H1 (cell line): ENCODE measurements around the gene TAF1B. TPM values are rescaled to one million over a fixed set of nuclear protein-coding genes. Genes with fewer than 3 reads are reported as not detected.

Experiments used
- BCL11A ChIP-seq, 2 experiments: IDR thresholded peaks; one replicate each; pipeline ENCODE4 v1.6.1; 2011; ENCODE audit warnings: low read depth in 2 of 2, low read length in 2 of 2, mild to moderate bottlenecking in 2 of 2
- CREB1 ChIP-seq: IDR thresholded peaks from 2 replicates; pipeline ENCODE4 v1.6.1; 2012; ENCODE audit warnings: inconsistent platforms
- HDAC2 ChIP-seq, 2 experiments: fragments of 300-600 bp in 1 of 2; sonication (generic) in 1 of 2; IDR thresholded peaks; 2 replicates each; pipeline ENCODE4 v1.6.1; 2011 to 2012; ENCODE audit warnings: low read depth in 2 of 2, low read length in 2 of 2, mild to moderate bottlenecking in 2 of 2, moderate library complexity in 2 of 2, borderline replicate concordance in 1 of 2, inconsistent platforms in 1 of 2
- RFX5 ChIP-seq: IDR thresholded peaks from 2 replicates; pipeline ENCODE4 v1.6.1; 2011; ENCODE audit warnings: low read depth, low read length, improper control_type of control experiment, borderline replicate concordance
- polyA plus RNA-seq, 7 experiments: library from polyadenylated mRNA; depleted of rRNA in 3 of 7; stranded (reverse) in 5 of 7; unstranded in 2 of 7; fragments of >200 nt in 5 of 7; fragments of 200-250 nt in 2 of 7; gene quantifications; 1 replicate in 5 of 7; 2 replicates in 1 of 7; 4 replicates in 1 of 7; pipeline versions ENCODE4 v1.2.1 to v1.2.3, GENCODE V29; 2011 to 2013; ENCODE audit warnings: missing spikeins in 2 of 7, mixed read lengths in 2 of 7
- total RNA-seq: library from RNA; stranded (reverse); fragmentation: NEBNext Ultra II Directional; extraction: Animal tissue kit (Norgen Biotek cat#: 25700); gene quantifications from 2 replicates; pipeline ENCODE4 v1.2.1, GENCODE V29; 2021
- TF ChIP-seq, protein P1 (sequence below): IDR thresholded peaks from 2 replicates; pipeline ENCODE4 v1.6.1; 2012; ENCODE audit warnings: low read length, inconsistent platforms

TAF1B gene
- total and polyA plus RNA-seq, 2 of the 8 experiments (the other 6 are each of a cell fraction or from before 2014, with no cell fraction given): 6.6 to 25.2 TPM

DNA sequence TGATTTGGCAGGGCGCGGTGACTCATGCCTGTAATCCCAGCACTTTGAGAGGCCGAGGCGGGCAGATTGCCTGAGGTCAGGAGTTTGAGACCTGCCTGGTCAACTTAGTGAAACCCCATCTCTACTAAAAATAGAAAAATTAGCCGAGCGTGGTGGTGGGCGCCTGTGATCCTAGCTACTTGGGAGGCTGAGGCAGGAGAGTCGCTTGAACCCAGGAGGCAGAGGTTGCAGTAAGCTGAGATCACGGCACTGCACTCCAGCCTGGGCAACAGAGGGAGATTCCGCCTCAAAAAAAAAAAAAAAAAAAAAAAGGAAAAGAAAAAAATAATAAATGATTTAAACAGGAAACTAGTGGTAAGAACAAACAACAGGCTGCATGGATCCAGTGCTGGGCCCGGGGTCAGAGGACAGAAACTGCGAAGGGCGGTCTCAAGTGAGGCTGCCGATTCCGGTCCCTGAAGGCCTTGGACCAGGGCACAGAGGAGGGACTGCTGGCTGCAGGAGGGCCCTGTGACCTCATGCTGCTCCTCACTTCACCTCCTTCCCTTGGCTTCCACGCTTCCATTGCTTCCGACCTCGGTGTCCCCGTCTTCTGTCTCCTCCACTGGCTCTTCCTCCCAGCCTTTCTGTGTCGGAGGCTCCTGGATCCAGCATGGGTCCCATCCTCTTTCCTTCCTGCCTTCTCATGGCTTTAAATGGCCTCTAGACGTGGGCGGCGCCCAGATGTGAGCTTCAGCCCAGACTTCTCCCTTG is 106.1 kb downstream of the TAF1B start (continued):
- TF ChIP-seq HDAC2 (IDR thresholded peaks at IDR 0.05; ENCODE audit: borderline replicate concordance in 1 of 2, low read depth in 2 of 2, low read length in 2 of 2): no peak
- TF ChIP-seq CREB1: no peak
- TF ChIP-seq BCL11A (IDR thresholded peaks at IDR 0.05; ENCODE audit: low read depth in 2 of 2, low read length in 2 of 2): no peak
- TF ChIP-seq RFX5: no peak
- TF ChIP-seq, protein P1, sequence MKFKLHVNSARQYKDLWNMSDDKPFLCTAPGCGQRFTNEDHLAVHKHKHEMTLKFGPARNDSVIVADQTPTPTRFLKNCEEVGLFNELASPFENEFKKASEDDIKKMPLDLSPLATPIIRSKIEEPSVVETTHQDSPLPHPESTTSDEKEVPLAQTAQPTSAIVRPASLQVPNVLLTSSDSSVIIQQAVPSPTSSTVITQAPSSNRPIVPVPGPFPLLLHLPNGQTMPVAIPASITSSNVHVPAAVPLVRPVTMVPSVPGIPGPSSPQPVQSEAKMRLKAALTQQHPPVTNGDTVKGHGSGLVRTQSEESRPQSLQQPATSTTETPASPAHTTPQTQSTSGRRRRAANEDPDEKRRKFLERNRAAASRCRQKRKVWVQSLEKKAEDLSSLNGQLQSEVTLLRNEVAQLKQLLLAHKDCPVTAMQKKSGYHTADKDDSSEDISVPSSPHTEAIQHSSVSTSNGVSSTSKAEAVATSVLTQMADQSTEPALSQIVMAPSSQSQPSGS: no peak
